Omental fat pad (tissue), 4 donors: ENCODE data around the gene SCD5. TPM values are rescaled to one million over a fixed set of nuclear protein-coding genes. Genes with fewer than 3 reads are reported as not detected.

ENCODE experiments used
- ATAC-seq: fragments of 150-250 bp; one replicate; pipeline ENCODE4 v1.9.1; 2016; ENCODE audit warnings: mild to moderate bottlenecking, moderate library complexity; ENCODE audit not compliant: low FRiP score
- DNase-seq: peaks from one replicate; pipeline ENCODE4 v3.0.0-alpha.2; 2019; ENCODE audit warnings: low spot score
- CTCF ChIP-seq, 3 donors: fragments of 450-650 bp; IDR thresholded peaks; one replicate each; pipeline ENCODE4 v1.5.1; 2016 to 2017; ENCODE audit warnings: antibody characterized with exemption in 3 of 3, mild to moderate bottlenecking in 3 of 3, moderate library complexity in 2 of 3
- total RNA-seq, 4 donors: library from RNA; depleted of rRNA; stranded (reverse); fragments of >200 nt; gene quantifications; one replicate each; pipeline ENCODE4 v1.1.0, GENCODE V29; 2016

The SCD5 gene
- total RNA-seq, 4 donors from 2014 or later, result 6.7 to 19.9 (median 13.5) TPM

DNA sequence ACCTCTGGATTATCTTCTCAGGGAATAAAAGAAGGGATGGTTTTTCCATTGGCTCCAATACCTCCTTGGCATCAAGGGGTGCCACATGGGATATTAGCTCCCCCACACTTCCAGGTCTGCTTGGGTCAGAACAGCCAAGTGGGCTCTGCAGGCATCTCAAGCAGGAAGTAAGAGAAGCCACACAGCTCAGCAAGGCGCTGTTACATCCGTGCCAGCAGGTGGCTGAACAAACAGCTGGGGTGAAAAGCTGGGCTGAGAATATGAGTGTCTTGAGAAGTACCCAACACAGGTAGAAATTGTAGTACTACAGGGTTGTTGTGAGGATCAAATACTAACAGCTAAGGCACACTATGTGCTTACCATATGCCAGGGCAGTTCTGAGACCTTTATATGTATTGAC is 160.1 kb downstream of the SCD5 start:
- ATAC-seq (no peak), DNase-seq (no peak)
- no peak for TF ChIP-seq CTCF (IDR thresholded peaks at IDR 0.05)

- DNase-seq, result no peak
- TF ChIP-seq CTCF (IDR thresholded peaks at IDR 0.05), result no peak
- no peak for ATAC-seq
These were observed 168.5 kb downstream of the SCD5 start for GRCh38 chr4:82630079-82630478.

DNA sequence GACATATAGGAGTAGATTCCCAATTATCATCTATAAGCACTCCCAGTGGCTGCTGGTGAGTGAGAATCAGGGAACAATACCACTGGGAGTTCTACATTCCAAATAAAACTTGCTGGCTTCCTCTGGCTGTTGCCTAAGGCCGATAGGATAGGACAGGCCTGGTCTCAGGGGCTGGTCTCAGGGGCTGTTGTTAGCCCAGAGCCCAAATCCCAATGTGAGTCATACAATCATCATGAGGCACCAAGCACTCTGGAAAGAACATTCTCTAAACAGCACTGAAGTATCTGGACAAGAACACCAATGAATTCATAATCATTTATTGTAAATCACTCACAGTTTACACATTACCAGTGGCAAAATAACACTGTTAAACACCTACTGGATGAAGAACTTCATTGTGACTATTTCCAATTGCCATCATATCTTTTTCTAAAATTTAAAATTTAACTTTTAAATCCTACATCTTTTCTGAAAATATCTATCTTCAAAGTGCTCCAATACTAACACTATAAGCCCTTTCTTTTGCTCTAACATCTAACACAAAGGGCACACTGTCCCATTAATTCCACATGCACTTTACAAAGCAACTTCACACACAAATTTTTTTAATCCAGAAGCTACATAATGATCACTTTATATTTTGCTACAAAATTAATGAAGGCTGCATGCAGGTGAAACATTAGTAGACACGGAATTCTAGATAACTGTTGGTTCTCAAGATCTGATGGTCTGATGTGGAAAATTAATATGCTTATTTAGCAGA is 169.2 kb downstream of the SCD5 start:
- TF ChIP-seq CTCF (IDR thresholded peaks at IDR 0.05), result no peak
- ATAC-seq (no peak), DNase-seq (no peak)

GRCh38 chr4:82626251-82626868 is 172.2 kb downstream of the SCD5 start:
- DNase-seq, result no peak
- no peak for ATAC-seq
- no peak for TF ChIP-seq CTCF (IDR thresholded peaks at IDR 0.05)

- no peak for DNase-seq
- ATAC-seq, result no peak
- no peak for TF ChIP-seq CTCF (IDR thresholded peaks at IDR 0.05)
These were observed 173.8 kb downstream of the SCD5 start for GRCh38 chr4:82624819-82625218.

- ATAC-seq, result no peak
- TF ChIP-seq CTCF (IDR thresholded peaks at IDR 0.05), result no peak
These were observed 175.4 kb downstream of the SCD5 start for GRCh38 chr4:82623121-82623683.

More at GRCh38 chr4:82623121-82623683, 175.4 kb downstream of the SCD5 start:
- DNase-seq, result no peak
